ENCODE results near the gene KIF2C.

GRCh38 chr1:44786138-44786840, 46.7 kb downstream of the KIF2C start:
- TF ChIP-seq CTCF (IDR thresholded peaks at IDR 0.05) = peak; percentile 90
- no peak for TF ChIP-seq POLR2AphosphoS5 (IDR thresholded peaks at IDR 0.05; ENCODE audit: low read depth, low read length)

Measured in Panc1 (cell line).